Esophagus squamous epithelium (tissue), 4 donors: Measurements from ENCODE around the gene TFAP2A.

Experiments
- POLR2A ChIP-seq, 4 donors: fragments of 450-650 bp; IDR thresholded peaks; one replicate each; pipeline ENCODE4 v1.6.1; 2017; ENCODE audit warnings: antibody characterized with exemption in 4 of 4, mild to moderate bottlenecking in 4 of 4, moderate library complexity in 3 of 4
- TF ChIP-seq, protein P1 (sequence below), 6 experiments: fragments of 450-650 bp in 4 of 6; fragments of 200-600 bp in 2 of 6; sonication (generic) in 2 of 6; IDR thresholded peaks; one replicate each; pipeline ENCODE4 v1.5.1; 2016 to 2019; ENCODE audit warnings: antibody characterized with exemption in 6 of 6, mild to moderate bottlenecking in 4 of 6, moderate library complexity in 4 of 6

- TF ChIP-seq POLR2A (IDR thresholded peaks at IDR 0.05) = no peak
- TF ChIP-seq, protein P1, sequence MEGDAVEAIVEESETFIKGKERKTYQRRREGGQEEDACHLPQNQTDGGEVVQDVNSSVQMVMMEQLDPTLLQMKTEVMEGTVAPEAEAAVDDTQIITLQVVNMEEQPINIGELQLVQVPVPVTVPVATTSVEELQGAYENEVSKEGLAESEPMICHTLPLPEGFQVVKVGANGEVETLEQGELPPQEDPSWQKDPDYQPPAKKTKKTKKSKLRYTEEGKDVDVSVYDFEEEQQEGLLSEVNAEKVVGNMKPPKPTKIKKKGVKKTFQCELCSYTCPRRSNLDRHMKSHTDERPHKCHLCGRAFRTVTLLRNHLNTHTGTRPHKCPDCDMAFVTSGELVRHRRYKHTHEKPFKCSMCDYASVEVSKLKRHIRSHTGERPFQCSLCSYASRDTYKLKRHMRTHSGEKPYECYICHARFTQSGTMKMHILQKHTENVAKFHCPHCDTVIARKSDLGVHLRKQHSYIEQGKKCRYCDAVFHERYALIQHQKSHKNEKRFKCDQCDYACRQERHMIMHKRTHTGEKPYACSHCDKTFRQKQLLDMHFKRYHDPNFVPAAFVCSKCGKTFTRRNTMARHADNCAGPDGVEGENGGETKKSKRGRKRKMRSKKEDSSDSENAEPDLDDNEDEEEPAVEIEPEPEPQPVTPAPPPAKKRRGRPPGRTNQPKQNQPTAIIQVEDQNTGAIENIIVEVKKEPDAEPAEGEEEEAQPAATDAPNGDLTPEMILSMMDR (IDR thresholded peaks at IDR 0.05) = no peak
Observed at GRCh38 chr6:10407674-10408054, 7.2 kb downstream of the TFAP2A start.
